ENCODE results near the gene SAXO1. TPM values are rescaled to one million over a fixed set of nuclear protein-coding genes. Genes with fewer than 3 reads are reported as not detected.

Gene SAXO1
- total and polyA plus RNA-seq, 10 donors = 0.02 to 0.89 (median 0.25) TPM; not detected in 4

GRCh38 chr9:19020886-19021455 lies 12.0 kb downstream of the SAXO1 start:
- Histone ChIP-seq H3K36me3 (no peaks in the 10 kb centered on the region), H3K27ac (no peak overlapping the region), H3K9me3 (peaks cover 0 to 5% (median 2%) of the 10 kb centered on the region in 8 donors), H3K27me3 (replicated peaks in 1 of 7) (no peaks in the 10 kb centered on the region), H3K4me3 (no peak overlapping the region), H3K4me1 (no peaks in the 10 kb centered on the region)
- DNase-seq = no peak
- intact Hi-C loops (cut with DNase I; ENCODE audit: low total_unique reads) = loop anchor here (10.0 kb wide), 1 partner anchor 576 kb away; no protein-coding TSS in a partner anchor
- no peak for TF ChIP-seq CTCF (IDR thresholded peaks at IDR 0.05 in 8 of 11, conservative IDR thresholded peaks at IDR 0.05 in 3 of 11)
- TF ChIP-seq POLR2A (IDR thresholded peaks at IDR 0.05) = no peak
- TF ChIP-seq POLR2AphosphoS5 (IDR thresholded peaks at IDR 0.05) = no peak
- 27 to 54% (median 39%) methylated on average over 3 of the region's 3 CpGs for WGBS, 5 donors

- Histone ChIP-seq H3K27me3 (replicated peaks in 1 of 7) (no peaks in the 10 kb centered on the region), H3K9me3 (peaks cover 0 to 5% (median 2%) of the 10 kb centered on the region in 8 donors), H3K4me3 (no peak overlapping the region), H3K4me1 (no peaks in the 10 kb centered on the region), H3K27ac (no peak overlapping the region), H3K36me3 (no peaks in the 10 kb centered on the region)
- 26 to 41% (median 36%) methylated on average over 4 of the region's 4 CpGs for WGBS, 5 donors
- intact Hi-C loops (cut with DNase I; ENCODE audit: low total_unique reads) = loop anchor here (5.0 kb wide), 1 partner anchor 766 kb away; no protein-coding TSS in a partner anchor
- TF ChIP-seq CTCF (IDR thresholded peaks at IDR 0.05 in 8 of 11, conservative IDR thresholded peaks at IDR 0.05 in 3 of 11) (no peak), POLR2AphosphoS5 (IDR thresholded peaks at IDR 0.05) (no peak), POLR2A (IDR thresholded peaks at IDR 0.05) (no peak)
- no peak for DNase-seq
Measured at GRCh38 chr9:19018201-19018600, 14.8 kb downstream of the SAXO1 start.

GRCh38 chr9:19009391-19009965 lies 23.5 kb downstream of the SAXO1 start:
- Histone ChIP-seq H3K36me3 (no peaks in the 10 kb centered on the region), H3K27ac (no peak overlapping the region), H3K9me3 (no peaks in the 10 kb centered on the region), H3K27me3 (replicated peaks in 1 of 7) (no peaks in the 10 kb centered on the region), H3K4me3 (no peak overlapping the region), H3K4me1 (no peaks in the 10 kb centered on the region)
- no peak for TF ChIP-seq CTCF (IDR thresholded peaks at IDR 0.05 in 8 of 11, conservative IDR thresholded peaks at IDR 0.05 in 3 of 11)
- no peak for TF ChIP-seq POLR2AphosphoS5 (IDR thresholded peaks at IDR 0.05)
- no peak for TF ChIP-seq POLR2A (IDR thresholded peaks at IDR 0.05)
- intact Hi-C loops (cut with DNase I; ENCODE audit: low total_unique reads) = no loop called here
- 77 to 93% (median 82%) methylated on average over 5 of the region's 5 CpGs for WGBS, 5 donors
- DNase-seq = no peak

- Histone ChIP-seq H3K27ac (no peak overlapping the region), H3K9me3 (peaks cover 0 to 19% (median 3%) of the 10 kb centered on the region in 8 donors), H3K4me3 (no peak overlapping the region), H3K4me1 (no peaks in the 10 kb centered on the region), H3K27me3 (replicated peaks in 1 of 7) (peaks cover 0 to 4% (median 0%) of the 10 kb centered on the region in 7 donors), H3K36me3 (no peaks in the 10 kb centered on the region)
- intact Hi-C loops (cut with DNase I; ENCODE audit: low total_unique reads) = no loop called here
- TF ChIP-seq CTCF (IDR thresholded peaks at IDR 0.05 in 8 of 11, conservative IDR thresholded peaks at IDR 0.05 in 3 of 11) (no peak), POLR2A (IDR thresholded peaks at IDR 0.05) (no peak), POLR2AphosphoS5 (IDR thresholded peaks at IDR 0.05) (no peak)
- WGBS, 5 donors = 78 to 94% (median 86%) methylated on average over 4 to 16 of the region's 16 CpGs
- DNase-seq = no peak
Measured at GRCh38 chr9:19000133-19000532, 32.9 kb downstream of the SAXO1 start.
